ENCODE measurements around the gene EIF4G1.
A peak's percentile ranks its signal among the peaks of the same experiment; 100 is the strongest.

Gene EIF4G1

GRCh38 chr3:184359610-184360009 is 45.2 kb downstream of the EIF4G1 start:
- in situ Hi-C loops (cut with HindIII; ENCODE audit: low pct_ligation_motif_present, low pct_unique_long_range_greater_than_20kb, low sequenced_read_pairs), result loop anchor here (25.0 kb wide), 1 partner anchor 178 kb away; no protein-coding TSS in a partner anchor
- DNase-seq, result no peak

GRCh38 chr3:184360070-184360928 is 45.9 kb downstream of the EIF4G1 start:
- no peak for DNase-seq
- in situ Hi-C loops (cut with HindIII; ENCODE audit: low pct_ligation_motif_present, low pct_unique_long_range_greater_than_20kb, low sequenced_read_pairs), result loop anchor here (25.0 kb wide), 1 partner anchor 177 kb away; no protein-coding TSS in a partner anchor

- in situ Hi-C loops (cut with HindIII; ENCODE audit: low pct_ligation_motif_present, low pct_unique_long_range_greater_than_20kb, low sequenced_read_pairs), result loop anchor here (25.0 kb wide), 1 partner anchor 176 kb away; no protein-coding TSS in a partner anchor
- no peak for DNase-seq
These were observed 46.6 kb downstream of the EIF4G1 start for GRCh38 chr3:184360929-184361531.

GRCh38 chr3:184361532-184361931 is 47.1 kb downstream of the EIF4G1 start, which contains the start of the genes CLCN2 and POLR2H:
CLCN2 (minus strand) TSS chr3:184361605; CDS start chr3:184361479, 126 bp downstream.
POLR2H (plus strand) TSS chr3:184361710; CDS start chr3:184363493, 1,783 bp downstream.
- in situ Hi-C loops (cut with HindIII; ENCODE audit: low pct_ligation_motif_present, low pct_unique_long_range_greater_than_20kb, low sequenced_read_pairs), result loop anchor here (25.0 kb wide), 1 partner anchor 176 kb away; no protein-coding TSS in a partner anchor
- DNase-seq, result peak; percentile 69

GRCh38 chr3:184361932-184362667 is 47.7 kb downstream of the EIF4G1 start:
- in situ Hi-C loops (cut with HindIII; ENCODE audit: low pct_ligation_motif_present, low pct_unique_long_range_greater_than_20kb, low sequenced_read_pairs), result loop anchor here (25.0 kb wide), 1 partner anchor 175 kb away; no protein-coding TSS in a partner anchor
- DNase-seq, result peak; percentile 73

GRCh38 chr3:184362668-184363546 is 48.5 kb downstream of the EIF4G1 start:
- peak; percentile 95 for DNase-seq
- in situ Hi-C loops (cut with HindIII; ENCODE audit: low pct_ligation_motif_present, low pct_unique_long_range_greater_than_20kb, low sequenced_read_pairs), result loop anchor here (25.0 kb wide), 1 partner anchor 174 kb away; no protein-coding TSS in a partner anchor

GRCh38 chr3:184366619-184367289 is 52.3 kb downstream of the EIF4G1 start:
- no peak for DNase-seq
- in situ Hi-C loops (cut with HindIII; ENCODE audit: low pct_ligation_motif_present, low pct_unique_long_range_greater_than_20kb, low sequenced_read_pairs), result loop anchor here (25.0 kb wide), 1 partner anchor 171 kb away; no protein-coding TSS in a partner anchor

GRCh38 chr3:184368116-184368515 is 53.7 kb downstream of the EIF4G1 start:
- in situ Hi-C loops (cut with HindIII; ENCODE audit: low pct_ligation_motif_present, low pct_unique_long_range_greater_than_20kb, low sequenced_read_pairs), result loop anchor here (25.0 kb wide), 1 partner anchor 169 kb away; no protein-coding TSS in a partner anchor
- DNase-seq, result no peak

GRCh38 chr3:184368586-184369183 is 54.3 kb downstream of the EIF4G1 start:
- no peak for DNase-seq

GRCh38 chr3:184371570-184372018 is 57.2 kb downstream of the EIF4G1 start:
- in situ Hi-C loops (cut with HindIII; ENCODE audit: low pct_ligation_motif_present, low pct_unique_long_range_greater_than_20kb, low sequenced_read_pairs), result loop anchor here (25.0 kb wide), 1 partner anchor 166 kb away; no protein-coding TSS in a partner anchor
- DNase-seq, result peak; percentile 82

More at GRCh38 chr3:184368586-184369183, 54.3 kb downstream of the EIF4G1 start:
- in situ Hi-C loops (cut with HindIII; ENCODE audit: low pct_ligation_motif_present, low pct_unique_long_range_greater_than_20kb, low sequenced_read_pairs), result loop anchor here (25.0 kb wide), 1 partner anchor 169 kb away; no protein-coding TSS in a partner anchor

GRCh38 chr3:184372296-184372821 is 58.0 kb downstream of the EIF4G1 start:
- in situ Hi-C loops (cut with HindIII; ENCODE audit: low pct_ligation_motif_present, low pct_unique_long_range_greater_than_20kb, low sequenced_read_pairs), result loop anchor here (25.0 kb wide), 1 partner anchor 165 kb away; no protein-coding TSS in a partner anchor
- DNase-seq, result no peak

- in situ Hi-C loops (cut with HindIII; ENCODE audit: low pct_ligation_motif_present, low pct_unique_long_range_greater_than_20kb, low sequenced_read_pairs), result loop anchor here (25.0 kb wide), 1 partner anchor 164 kb away; no protein-coding TSS in a partner anchor
- DNase-seq, result no peak
These were observed 58.5 kb downstream of the EIF4G1 start for GRCh38 chr3:184372911-184373310.

- DNase-seq, result no peak
- in situ Hi-C loops (cut with HindIII; ENCODE audit: low pct_ligation_motif_present, low pct_unique_long_range_greater_than_20kb, low sequenced_read_pairs), result loop anchor here (25.0 kb wide), 1 partner anchor 164 kb away; no protein-coding TSS in a partner anchor
These were observed 59.0 kb downstream of the EIF4G1 start for GRCh38 chr3:184373422-184373821.

GRCh38 chr3:184375747-184376461 is 61.5 kb downstream of the EIF4G1 start:
- in situ Hi-C loops (cut with HindIII; ENCODE audit: low pct_ligation_motif_present, low pct_unique_long_range_greater_than_20kb, low sequenced_read_pairs), result no loop called here
- no peak for DNase-seq

GRCh38 chr3:184377374-184377773 is 63.0 kb downstream of the EIF4G1 start:
- in situ Hi-C loops (cut with HindIII; ENCODE audit: low pct_ligation_motif_present, low pct_unique_long_range_greater_than_20kb, low sequenced_read_pairs), result no loop called here
- no peak for DNase-seq

All from ACHN (cell line).